NCI-H1092 (cell line): ENCODE measurements around the gene MCEE.
"Not testable (repeated sequence)": the region's sequence is repeated elsewhere in the genome, so short reads cannot be mapped to it uniquely, and the experiment has no call there.

Experiments
- DNase-seq: peaks from one replicate; lab custom pipeline; 2025; lab: John Stamatoyannopoulos, UW

MCEE gene

DNA sequence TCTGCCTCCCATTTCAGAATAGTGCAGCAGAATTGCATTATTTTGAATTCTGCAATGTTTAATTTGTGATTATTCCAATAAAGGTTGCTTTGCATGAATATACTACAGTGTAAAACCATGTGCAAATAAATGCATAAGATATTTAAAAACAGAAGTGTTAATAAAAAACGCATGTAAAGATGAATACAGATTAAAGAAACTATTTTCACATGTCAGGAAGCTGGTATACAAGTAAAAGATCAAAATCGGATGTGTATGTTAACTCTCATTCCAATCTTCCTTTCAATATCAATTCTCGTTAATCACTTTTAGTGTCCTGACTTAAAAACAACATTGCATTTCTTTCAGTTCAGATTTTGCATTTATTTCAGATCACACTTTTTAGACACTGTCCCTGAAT, 3.1 kb downstream of the MCEE start:
- DNase-seq = no peak

DNA sequence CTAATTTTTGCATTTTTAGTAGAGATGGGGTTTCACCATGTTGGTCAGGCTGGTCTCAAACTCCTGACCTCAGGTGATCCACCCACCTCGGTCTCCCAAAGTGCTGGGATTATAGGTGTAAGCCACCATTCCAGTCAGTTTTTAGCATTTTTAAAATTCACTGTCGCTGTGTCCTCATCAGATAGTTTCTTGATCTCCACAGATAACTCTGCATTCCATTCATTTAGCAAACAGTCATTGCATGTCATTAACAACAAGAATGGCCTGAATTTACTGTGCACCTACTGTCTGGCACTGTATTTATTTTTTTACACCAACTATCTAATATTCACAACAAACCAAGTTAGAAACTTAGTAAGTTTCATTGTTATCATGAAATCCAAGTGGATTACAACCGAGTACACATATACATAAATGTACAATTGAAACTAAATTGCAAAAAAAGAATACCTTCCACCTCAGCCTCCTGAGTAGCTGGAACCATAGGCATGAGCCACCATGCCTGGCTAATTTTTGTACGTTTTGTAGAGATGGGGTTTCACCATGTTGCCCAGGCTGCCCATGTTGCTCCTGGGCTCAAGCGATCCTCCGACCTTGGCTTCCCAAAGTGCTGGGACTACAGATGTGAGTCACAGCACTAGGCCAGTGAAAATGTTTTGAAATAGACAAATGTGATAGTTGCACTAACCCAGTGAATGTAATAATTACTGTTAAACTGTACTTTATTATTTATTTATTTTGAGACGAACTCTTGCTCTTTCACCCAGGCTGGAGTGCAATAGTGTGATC, 4.3 kb downstream of the MCEE start:
- no peak for DNase-seq

DNA sequence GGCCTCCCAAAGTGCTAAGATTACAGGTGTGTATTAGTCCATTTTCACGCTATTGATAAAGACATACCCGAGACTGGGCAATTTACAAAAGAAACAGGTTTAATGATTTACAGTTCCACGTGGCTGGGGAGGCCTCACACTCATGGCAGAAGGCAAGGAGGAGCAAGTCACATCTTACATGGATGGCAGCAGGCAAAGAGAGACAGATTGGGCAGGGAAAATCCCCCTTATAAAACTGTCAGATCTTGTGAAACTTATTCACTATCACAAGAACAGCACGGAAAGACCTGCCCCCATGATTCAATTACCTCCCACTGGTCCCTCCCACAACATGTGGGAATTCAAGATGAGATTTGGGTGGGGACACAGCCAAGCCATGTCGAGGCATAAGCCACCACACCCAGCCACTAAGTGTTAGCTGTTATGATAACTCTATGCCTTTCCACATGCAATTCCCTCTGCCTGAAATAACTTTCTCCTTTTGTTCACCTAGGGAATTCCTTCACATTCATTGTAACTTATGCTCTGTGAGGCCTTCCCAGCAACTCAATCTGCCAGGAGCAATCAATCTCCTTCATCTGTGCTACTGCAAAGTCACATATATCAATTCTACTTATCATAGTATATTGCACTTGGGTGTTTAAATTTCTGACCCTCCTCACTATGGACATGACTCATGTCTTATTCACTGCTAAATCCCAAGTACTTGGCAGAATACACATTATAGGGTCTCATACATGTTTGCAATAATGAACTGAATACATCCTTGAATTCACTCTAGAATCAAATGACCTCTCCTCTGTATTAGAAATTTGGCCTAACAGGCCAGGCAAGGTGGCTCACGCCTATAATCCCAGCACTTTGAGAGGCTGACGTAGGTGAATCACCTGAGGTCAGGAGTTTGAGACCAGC, 7.4 kb downstream of the MCEE start:
- no peak for DNase-seq

DNA sequence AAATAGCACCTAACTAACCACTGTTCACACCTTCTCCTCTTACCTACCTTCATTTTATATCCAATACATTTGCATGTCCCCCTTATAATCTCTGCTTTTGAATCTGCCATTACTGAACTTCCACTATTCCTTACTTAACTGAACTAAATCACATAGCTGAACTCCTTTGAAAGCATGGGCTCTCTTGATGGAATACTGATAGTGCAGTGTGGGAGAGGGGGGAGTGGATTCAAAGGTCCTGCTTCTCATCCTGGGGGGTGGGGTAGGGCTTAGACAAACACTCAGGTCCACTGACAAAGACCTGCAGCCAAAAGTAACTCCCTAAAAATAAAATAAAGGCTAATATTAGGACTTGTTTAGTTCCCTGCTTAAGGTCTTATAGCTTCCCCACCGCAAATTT, 8.6 kb downstream of the MCEE start:
- no peak for DNase-seq

DNA sequence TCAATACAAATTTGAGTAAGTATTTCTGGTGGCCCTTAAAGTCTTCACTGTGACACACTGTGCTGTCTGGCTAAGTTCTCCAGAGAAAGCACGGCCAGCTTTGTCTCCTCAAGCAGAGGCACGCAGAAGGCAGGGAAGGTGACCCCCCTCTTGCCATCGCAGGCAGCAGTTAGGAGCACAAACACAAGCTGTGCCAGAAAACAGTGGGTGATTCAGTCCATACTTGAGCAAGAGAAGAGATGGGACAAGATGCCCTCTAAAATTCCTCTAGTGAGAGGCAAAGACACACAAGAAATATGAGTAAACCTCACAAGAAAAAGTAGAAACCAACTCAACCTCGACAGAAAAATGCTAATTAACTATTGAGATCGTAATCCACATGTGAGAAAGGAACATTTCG, 9.8 kb downstream of the MCEE start:
- no peak for DNase-seq

DNA sequence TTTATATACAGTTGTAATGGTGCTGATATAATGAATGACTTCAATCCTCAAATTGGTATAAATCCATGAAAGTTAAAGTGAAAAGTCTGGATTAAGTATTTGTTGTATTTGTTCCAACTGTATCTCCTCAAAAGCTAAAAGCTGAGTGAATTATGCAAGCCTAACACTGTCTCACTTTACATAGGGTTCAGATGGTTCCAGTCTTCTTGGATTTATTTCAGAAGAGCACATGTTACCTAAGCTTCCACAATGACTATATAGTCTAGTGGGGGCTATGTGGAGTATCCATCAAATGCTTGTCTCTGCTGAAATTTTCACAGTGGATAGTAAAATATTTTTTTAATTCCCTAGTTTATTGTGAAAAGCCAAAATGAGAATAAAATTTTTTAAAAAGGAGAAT, 13.0 kb downstream of the MCEE start:
- no peak for DNase-seq

DNA sequence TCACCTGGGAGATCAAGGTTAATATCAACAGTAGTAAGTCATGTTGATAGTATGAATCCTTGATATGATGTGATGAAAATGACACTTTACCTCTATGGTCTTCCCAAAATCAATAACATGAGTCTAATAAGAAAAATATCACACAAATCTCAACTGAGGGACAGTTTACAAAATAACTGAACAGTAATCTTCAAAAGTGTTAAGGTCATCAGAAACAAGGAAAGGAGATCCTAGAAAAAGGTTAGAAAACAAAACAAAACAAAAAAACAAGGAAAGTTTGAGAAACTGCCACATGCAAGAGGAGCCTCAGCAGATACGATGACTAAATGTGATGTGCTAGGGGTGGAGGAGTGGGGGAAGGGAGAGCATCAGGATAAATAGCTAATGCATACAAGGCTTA, 16.2 kb downstream of the MCEE start:
- DNase-seq = no peak

DNA sequence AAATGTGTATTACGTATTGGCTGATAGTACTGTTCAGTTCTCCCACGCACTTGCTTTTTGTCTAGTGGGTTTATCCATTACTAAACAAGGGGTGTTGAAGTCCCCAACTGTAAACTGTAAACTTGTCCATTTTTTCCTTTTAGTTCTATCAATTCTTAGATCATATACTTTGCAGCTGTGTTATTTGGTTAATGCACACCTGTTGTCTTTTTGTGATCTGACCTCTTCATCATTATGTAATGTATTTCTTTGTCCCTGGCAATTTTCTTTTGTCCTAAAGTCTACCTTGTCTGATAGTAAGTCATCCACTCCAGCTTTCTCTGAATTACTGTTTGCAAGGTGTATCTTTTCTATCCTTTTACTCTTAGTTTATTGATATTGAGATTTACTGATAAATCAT, 21.9 kb downstream of the MCEE start:
- DNase-seq = no peak

DNA sequence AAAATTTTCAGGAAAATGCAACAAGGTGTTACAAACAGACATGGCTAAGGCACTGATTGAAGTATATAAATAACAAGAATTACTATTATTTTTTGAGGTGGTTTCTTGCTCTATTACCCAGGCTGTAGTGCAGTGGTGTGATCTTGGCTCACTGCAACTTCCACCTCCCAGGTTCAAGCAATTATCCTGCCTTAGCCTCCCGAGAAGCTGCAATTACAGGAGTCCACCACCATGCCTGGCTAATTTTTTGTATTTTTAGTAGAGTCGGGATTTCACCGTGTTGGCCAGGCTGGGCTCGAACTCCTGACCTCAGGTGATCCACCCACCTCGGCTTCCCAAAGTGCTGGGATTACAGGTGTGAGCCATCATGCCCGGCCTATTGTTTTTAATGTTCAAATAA, 23.6 kb downstream of the MCEE start:
- DNase-seq = not testable (repeated sequence)

DNA sequence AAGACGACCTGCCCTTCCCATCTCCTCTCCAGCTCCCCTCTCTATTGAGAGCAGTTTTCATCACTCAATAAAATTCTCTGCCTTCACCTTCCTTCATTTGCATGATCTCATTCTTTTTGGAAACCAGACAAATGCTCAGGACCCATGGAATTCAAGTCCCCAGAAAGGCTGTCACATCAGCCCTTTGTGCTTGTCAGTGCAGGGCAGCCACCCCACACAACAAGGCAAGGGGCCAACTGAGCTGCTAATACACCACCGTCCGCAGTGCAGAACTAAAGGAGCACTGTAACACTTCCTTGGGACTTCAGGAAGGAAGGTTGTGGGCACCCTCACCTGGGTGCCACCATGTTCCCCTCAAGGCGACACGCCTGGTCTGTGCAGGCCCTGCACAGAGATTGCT, 26.2 kb downstream of the MCEE start:
- no peak for DNase-seq

DNA sequence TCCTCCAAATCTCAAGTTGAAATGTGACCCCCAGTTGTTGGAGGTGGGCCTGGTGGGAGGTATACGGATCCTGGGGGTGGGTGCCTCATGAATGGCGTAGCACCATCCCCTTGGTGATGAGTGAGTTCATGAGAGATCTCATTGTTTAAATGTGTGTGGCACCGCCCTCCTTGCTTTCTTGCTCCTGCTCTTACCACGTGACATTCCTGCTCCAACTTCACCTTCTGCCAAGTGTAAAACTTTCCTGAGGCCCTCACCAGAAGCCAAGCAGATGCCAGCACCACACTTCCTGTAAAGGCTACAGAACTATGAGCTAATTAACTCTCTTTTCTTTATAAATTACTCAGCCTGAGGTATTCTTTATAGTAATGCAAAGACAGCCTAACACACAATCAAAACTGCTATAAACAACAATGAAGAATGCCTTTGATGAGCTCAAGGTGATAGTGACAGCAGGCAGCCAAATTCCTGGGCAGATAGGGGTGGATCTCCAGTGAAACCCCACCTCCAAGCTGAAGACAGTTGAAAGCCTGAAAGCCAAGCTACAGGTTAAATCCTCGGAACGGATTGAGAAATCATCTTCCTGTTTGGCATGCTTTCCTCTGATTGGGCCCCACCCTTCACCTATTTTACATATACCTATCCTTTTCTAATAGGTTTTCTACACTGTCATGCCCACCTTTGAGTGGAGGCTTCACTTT, 26.9 kb downstream of the MCEE start:
- DNase-seq = no peak

DNA sequence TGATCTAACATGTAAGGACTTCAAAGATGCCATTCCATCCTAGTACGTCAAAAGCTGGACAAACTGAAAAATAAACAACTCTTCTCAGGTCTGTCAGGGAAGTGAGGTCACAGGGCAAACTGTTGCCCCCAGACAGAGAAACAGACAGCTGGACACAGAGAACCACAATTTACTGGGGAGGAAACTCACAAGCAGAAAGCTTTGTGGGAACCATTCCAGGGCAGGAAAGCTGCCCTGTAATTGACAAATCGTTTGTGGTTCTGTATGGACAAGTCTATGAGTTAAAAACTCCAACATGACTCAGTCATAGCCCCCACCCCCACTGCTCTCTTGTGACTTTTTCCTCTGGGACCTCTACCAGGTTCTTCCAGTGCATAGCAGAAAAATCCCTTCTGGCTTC, 28.4 kb downstream of the MCEE start:
- DNase-seq = no peak

DNA sequence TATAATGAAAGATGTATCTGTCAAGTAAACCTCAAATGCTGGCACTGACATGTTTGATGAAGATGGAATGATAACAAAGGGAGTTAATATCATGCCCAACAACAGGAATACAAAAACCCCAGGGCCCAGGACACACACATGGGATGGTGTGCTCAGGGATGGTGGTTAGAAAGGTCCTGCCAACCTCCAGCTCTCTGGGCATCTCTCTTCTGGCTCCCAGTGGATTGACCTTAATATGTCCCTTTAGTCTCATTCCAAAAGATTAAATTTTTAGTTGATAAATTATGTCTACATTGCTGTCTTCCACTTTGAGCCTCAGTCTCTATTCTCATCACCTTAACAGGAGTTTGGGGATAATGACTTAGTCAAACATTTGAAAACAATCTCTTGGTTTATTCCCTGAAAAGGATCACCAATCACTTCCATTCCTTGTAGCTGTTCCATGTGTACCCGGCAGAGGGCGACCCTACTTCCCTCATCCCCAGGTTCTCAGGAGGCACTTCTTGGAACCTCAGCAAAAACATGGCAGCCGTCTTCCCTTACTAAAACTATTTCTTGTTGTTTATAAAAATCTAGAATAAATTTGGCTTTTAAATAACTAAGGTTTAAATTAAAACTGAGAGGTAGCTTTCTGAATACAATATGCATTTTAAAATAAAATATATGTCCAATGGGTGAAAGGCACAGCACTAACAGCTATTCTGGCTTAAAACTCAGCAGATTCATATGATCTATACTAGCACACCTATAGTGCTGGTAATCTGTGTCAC, 29.6 kb downstream of the MCEE start:
- DNase-seq = peak; percentile 4

DNA sequence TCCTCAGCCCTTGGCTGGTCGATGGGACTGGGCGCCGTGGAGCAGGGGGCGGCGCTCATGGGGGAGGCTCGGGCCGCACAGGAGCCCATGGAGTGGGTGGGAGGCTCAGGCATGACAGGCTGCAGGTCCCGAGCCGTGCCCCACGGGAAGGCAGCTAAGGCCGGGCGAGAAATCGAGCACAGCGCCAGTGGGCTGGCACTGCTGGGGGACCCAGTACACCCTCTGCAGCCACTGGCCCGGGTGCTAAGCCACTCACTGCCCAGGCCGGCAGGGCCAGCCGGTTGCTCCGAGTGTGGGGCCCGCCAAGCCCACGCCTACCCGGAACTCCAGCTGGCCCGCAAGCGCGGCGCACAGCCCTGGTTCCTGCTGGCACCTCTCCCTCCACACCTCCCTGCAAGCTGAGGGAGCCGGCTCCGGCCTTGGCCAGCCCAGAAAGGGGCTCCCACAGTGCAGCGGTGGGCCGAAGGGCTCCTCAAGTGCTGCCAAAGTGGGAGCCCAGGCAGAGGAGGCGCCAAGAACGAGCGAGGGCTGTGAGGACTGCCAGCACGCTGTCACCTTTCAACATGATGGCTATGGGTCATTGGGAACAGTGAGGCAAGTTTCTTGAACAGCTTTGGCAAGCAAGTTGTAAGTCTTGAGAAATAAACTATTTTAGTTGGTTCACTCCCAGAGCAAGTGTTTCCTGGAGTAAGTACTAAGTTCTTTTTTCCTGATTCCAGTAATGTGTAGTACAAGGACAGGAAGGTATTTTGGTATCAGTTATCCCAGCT, 37.4 kb downstream of the MCEE start:
- DNase-seq = not testable (repeated sequence)

DNA sequence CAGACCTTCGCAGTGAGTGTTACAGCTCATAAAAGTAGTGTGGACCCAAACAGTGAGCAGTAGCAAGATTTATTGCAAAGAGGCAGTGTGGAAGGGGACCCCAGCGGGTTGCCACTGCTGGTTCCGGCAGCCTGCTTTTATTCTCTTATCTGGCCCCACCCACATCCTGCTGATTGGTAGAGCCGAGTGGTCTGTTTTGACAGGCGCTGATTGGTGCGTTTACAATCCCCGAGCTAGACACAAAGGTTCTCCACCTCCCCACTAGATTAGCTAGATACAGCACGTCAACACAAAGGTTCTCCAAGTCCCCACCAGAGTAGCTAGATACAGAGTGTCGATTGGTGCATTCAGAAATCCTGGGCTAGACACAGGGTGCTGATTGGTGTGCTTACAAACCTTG, 38.2 kb downstream of the MCEE start:
- not testable (repeated sequence) for DNase-seq

DNA sequence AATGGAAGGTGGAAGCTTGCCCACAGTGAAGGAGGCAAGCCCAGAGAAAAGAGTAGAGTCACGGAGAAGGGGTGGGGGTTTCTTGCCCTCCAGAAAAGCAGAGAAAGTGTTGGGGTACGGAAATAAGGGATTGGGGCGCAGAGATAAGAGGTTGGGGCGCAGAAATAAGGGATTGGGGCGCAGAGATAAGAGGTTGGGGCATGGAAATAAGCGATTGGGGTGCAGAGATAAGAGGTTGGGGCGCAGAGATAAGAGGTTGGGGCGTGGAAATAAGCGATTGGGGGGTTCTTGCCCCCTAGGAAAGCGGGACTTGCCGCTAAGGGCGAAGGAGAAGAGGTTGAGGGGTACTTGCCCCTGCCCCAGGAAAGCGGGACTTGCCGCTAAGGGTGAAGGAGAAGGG, 40.6 kb downstream of the MCEE start:
- not testable (repeated sequence) for DNase-seq

DNA sequence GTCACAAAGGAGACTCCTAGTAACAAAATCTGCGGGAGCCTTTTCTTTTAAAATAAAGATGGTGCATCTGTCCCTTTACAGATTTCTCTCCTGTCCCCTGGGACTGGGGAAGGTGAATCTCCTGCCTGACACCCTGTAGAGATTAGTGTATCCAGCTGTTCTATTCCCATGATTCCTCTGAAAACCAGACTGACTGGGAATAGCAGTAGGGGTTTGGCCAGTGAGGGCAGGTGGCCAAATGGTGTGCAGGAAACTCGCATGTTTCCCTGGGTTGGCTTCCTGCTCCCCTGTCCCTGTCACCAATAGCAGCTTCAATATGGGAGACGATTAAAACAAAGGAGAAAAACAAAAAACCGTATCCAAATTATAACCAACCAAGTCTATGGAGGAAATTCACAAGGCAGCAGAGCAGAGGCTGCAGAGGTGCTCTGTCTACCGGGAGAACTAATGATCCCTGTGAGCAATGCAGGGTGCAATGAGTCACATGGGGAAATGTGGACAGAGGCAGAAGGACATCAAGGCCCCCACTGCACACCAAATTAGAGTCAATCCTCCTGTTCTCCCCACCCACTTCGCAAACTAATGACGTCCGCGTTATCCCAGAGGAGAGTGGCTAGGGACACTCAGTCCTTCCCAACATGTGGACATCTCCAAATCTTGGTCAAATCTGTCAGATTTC, 44.6 kb downstream of the MCEE start:
- not testable (repeated sequence) for DNase-seq

DNA sequence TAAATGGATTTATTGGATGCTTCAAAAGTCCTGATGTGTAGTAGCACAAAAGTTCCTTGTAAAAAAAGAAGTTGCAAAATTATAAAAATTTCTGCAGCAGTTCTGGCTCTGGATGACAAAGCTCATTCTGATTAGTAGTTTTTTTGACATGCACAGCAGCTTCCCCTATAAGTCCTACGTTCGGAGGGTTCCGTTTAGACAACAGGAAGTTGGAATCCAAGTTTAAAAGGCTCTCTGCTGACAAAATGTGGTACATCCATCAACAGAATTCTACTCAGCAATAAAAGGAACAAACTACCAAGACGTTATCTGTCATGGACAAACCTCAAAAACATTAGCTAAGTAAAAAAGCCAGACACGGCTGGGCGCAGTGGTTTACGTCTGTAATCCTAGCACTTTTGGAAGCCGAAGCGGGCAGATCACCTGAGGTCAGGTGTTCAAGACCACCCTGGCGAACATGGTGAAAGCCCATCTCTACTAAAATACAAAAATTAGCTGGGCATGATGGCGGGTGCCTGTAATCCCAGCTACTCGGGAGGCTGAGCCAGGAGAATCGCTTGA, 46.2 kb downstream of the MCEE start:
- not testable (repeated sequence) for DNase-seq

DNA sequence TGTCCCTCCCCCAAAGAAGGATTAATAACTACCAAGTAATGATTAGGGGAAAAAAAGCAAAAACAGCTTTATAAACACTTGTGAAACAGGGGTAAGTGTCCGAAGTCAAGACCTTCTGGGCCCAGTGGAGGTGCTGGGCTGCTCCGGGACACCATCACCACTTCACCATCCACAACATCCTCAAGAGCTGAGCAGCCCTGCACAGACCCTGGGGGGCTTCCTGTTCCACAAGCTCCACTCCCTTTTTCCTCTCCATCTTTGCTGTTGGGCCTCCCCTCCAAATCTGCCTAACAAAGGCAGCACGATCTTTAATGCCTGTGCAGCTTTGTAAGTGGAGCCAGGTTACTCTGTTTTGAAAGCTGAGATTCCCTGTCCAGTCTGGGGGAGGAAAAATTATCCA, 46.7 kb downstream of the MCEE start:
- not testable (repeated sequence) for DNase-seq
